HG03469 (cell line): ENCODE data around the gene TSNAX.
"Not testable (repeated sequence)": the region's sequence is repeated elsewhere in the genome, so short reads cannot be mapped to it uniquely, and the experiment has no call there.

Source experiments
- ATAC-seq: cut with Tn5 transposase; IDR thresholded peaks from one replicate; pipeline ENCODE4 v1.9.1; 2021; ENCODE audit warnings: mild to moderate bottlenecking, moderate library complexity, moderate number of reproducible peaks; ENCODE audit not compliant: unreplicated experiment

The TSNAX gene

GRCh38 chr1:231561647-231562383, 33.3 kb downstream of the TSNAX start:
- no peak for ATAC-seq

GRCh38 chr1:231563247-231563646, 34.8 kb downstream of the TSNAX start:
- ATAC-seq, result no peak

GRCh38 chr1:231564373-231564772, 35.9 kb downstream of the TSNAX start:
- no peak for ATAC-seq

GRCh38 chr1:231566496-231566895, 38.0 kb downstream of the TSNAX start:
- ATAC-seq, result no peak

- ATAC-seq, result not testable (repeated sequence)
Measured at GRCh38 chr1:231570262-231570661, 41.8 kb downstream of the TSNAX start.

- no peak for ATAC-seq
Measured at GRCh38 chr1:231571904-231572303, 43.4 kb downstream of the TSNAX start.

GRCh38 chr1:231575472-231575871, 47.0 kb downstream of the TSNAX start:
- no peak for ATAC-seq

- ATAC-seq, result no peak
Measured at GRCh38 chr1:231576804-231577718, 48.6 kb downstream of the TSNAX start.

- no peak for ATAC-seq
Measured at GRCh38 chr1:231580874-231581273, 52.4 kb downstream of the TSNAX start.

- no peak for ATAC-seq
Measured at GRCh38 chr1:231581859-231582258, 53.4 kb downstream of the TSNAX start.

GRCh38 chr1:231583376-231583775, 54.9 kb downstream of the TSNAX start:
- no peak for ATAC-seq

GRCh38 chr1:231584117-231584516, 55.6 kb downstream of the TSNAX start:
- ATAC-seq, result no peak

- no peak for ATAC-seq
Measured at GRCh38 chr1:231584921-231585320, 56.5 kb downstream of the TSNAX start.

- no peak for ATAC-seq
Measured at GRCh38 chr1:231590453-231591198, 62.2 kb downstream of the TSNAX start.

- ATAC-seq, result no peak
Measured at GRCh38 chr1:231591466-231591865, 63.0 kb downstream of the TSNAX start.

- no peak for ATAC-seq
Measured at GRCh38 chr1:231592809-231593208, 64.3 kb downstream of the TSNAX start.

GRCh38 chr1:231593264-231593663, 64.8 kb downstream of the TSNAX start:
- not testable (repeated sequence) for ATAC-seq

GRCh38 chr1:231594123-231594522, 65.7 kb downstream of the TSNAX start:
- ATAC-seq, result no peak

- no peak for ATAC-seq
Measured at GRCh38 chr1:231594749-231595148, 66.3 kb downstream of the TSNAX start.

- no peak for ATAC-seq
Measured at GRCh38 chr1:231596337-231596791, 67.9 kb downstream of the TSNAX start.

- no peak for ATAC-seq
Measured at GRCh38 chr1:231597971-231598370, 69.5 kb downstream of the TSNAX start.
